CD4-positive, alpha-beta T cell (primary cell): ENCODE data around the gene USP17L24. TPM values are rescaled to one million over a fixed set of nuclear protein-coding genes. Genes with fewer than 3 reads are reported as not detected.
"Not testable (repeated sequence)": the region's sequence is repeated elsewhere in the genome, so short reads cannot be mapped to it uniquely, and the experiment has no call there.

Experiments used
- ATAC-seq: fragments of 200-7000 bp; cut with Tn5 transposase; one replicate; pipeline ENCODE4 v1.10.0; 2022; ENCODE audit warnings: mild to moderate bottlenecking; ENCODE audit not compliant: poor library complexity
- CTCF ChIA-PET: fragments of 350-600 bp; sonication (Branson Sonifier 250); formaldehyde crosslinking; loops from one replicate; lab custom pipeline; 2021; ENCODE audit warnings: antibody characterized with exemption, inconsistent platforms; lab: Charles Lee
- POLR2A ChIA-PET: fragments of 350-600 bp; sonication (Branson Sonifier 250); formaldehyde crosslinking; loops from one replicate; lab custom pipeline; 2021; ENCODE audit warnings: antibody characterized with exemption, inconsistent platforms; lab: Charles Lee
- DNase-seq, 14 experiments: peaks; one replicate each; pipeline ENCODE4 v3.0.0-alpha.2; 2013 to 2020; ENCODE audit warnings: mixed read lengths in 2 of 14
- H3K27ac ChIP-seq, 2 donors: one replicate each; pipeline versions ENCODE4 v1.5.1 to v1.7.0; 2013; ENCODE audit warnings: low read length in 2 of 2, low read depth in 1 of 2, mild to moderate bottlenecking in 1 of 2
- H3K27me3 ChIP-seq, 2 experiments: 1 replicate in 1 of 2; 2 replicates in 1 of 2; pipeline versions ENCODE4 v1.6.1 to v1.7.0; 2013; ENCODE audit warnings: low read length in 2 of 2, control low read depth in 1 of 2, mild to moderate bottlenecking in 1 of 2, moderate library complexity in 1 of 2; ENCODE audit not compliant: insufficient read depth in 2 of 2, control insufficient read depth in 1 of 2
- H3K36me3 ChIP-seq: one replicate; pipeline ENCODE4 v1.6.1; 2013; ENCODE audit warnings: low read length, control low read depth; ENCODE audit not compliant: insufficient read depth
- H3K4me1 ChIP-seq: one replicate; pipeline ENCODE4 v1.6.1; 2013; ENCODE audit warnings: low read length, control low read depth; ENCODE audit not compliant: insufficient read depth
- H3K4me3 ChIP-seq: one replicate; pipeline ENCODE4 v1.5.1; 2013; ENCODE audit warnings: mild to moderate bottlenecking, low read length, moderate library complexity
- H3K9me3 ChIP-seq, 2 experiments: 1 replicate in 1 of 2; 2 replicates in 1 of 2; pipeline versions ENCODE4 v1.6.1 to v1.7.0; 2013; ENCODE audit warnings: low read length in 2 of 2, mild to moderate bottlenecking in 2 of 2, control low read depth in 1 of 2, moderate library complexity in 1 of 2; ENCODE audit not compliant: control insufficient read depth in 1 of 2, insufficient read depth in 1 of 2
- H3K27ac Mint-ChIP-seq: one replicate; pipeline ENCODE4 v1.8.0; 2020; ENCODE audit warnings: mixed read lengths
- H3K27me3 Mint-ChIP-seq: one replicate; pipeline ENCODE4 v1.8.0; 2021; ENCODE audit warnings: mixed read lengths
- H3K36me3 Mint-ChIP-seq: one replicate; pipeline ENCODE4 v1.8.0; 2021; ENCODE audit warnings: low read depth, mixed read lengths
- H3K4me1 Mint-ChIP-seq: one replicate; pipeline ENCODE4 v1.8.0; 2021; ENCODE audit warnings: low read depth, mixed read lengths
- H3K4me3 Mint-ChIP-seq: one replicate; pipeline ENCODE4 v1.8.0; 2020; ENCODE audit warnings: mild to moderate bottlenecking, mixed read lengths
- H3K9me3 Mint-ChIP-seq: one replicate; pipeline ENCODE4 v1.8.0; 2020; ENCODE audit warnings: mixed read lengths
- intact Hi-C, 2 experiments: fragments of 100-400 bp; cut with DNase I in 1 of 2; cut with micrococcal nuclease in 1 of 2; formaldehyde crosslinking; loops; one replicate each; pipeline versions ENCODE4 v1.15.1 to v1.9.0; 2023 to 2025; cut with DNase I, micrococcal nuclease
- polyA plus RNA-seq, 2 donors: library from polyadenylated mRNA; unstranded; fragments of 120-200 nt; gene quantifications; one replicate each; pipeline ENCODE4 v1.2.1, GENCODE V29; 2013
- total RNA-seq, 174 experiments: library from RNA in 2 of 174; stranded (reverse) in 2 of 174; gene quantifications; one replicate each; pipeline ENCODE4 v1.2.3 and lab custom pipeline; 2021 to 2026

The USP17L24 gene
- not detected for total RNA-seq
- polyA plus RNA-seq (2013, experiment 1 of 2), result not detected
- polyA plus RNA-seq (2013, experiment 2 of 2), result not detected
- total RNA-seq (lab: John Stamatoyannopoulos, UW), result 0 reads per million in 172 experiments

GRCh38 chr4:9324865-9325264 is at the start of gene USP17L24:
Gene USP17L24, plus strand, starts transcription at chr4:9325165. Its CDS starts 0 bp downstream, at chr4:9325165.
- H3K27ac Mint-ChIP-seq, H3K27me3 Mint-ChIP-seq, ATAC-seq, H3K4me3 ChIP-seq, POLR2A ChIA-PET, H3K27me3 ChIP-seq, H3K9me3 ChIP-seq, H3K36me3 ChIP-seq, DNase-seq, H3K4me1 Mint-ChIP-seq, intact Hi-C loops, H3K4me1 ChIP-seq, CTCF ChIA-PET, H3K27ac ChIP-seq, H3K4me3 Mint-ChIP-seq, H3K9me3 Mint-ChIP-seq, H3K36me3 Mint-ChIP-seq: not testable (repeated sequence)

- H3K36me3 Mint-ChIP-seq, intact Hi-C loops, H3K9me3 ChIP-seq, CTCF ChIA-PET, H3K4me3 Mint-ChIP-seq, H3K4me1 ChIP-seq, H3K36me3 ChIP-seq, H3K4me3 ChIP-seq, H3K9me3 Mint-ChIP-seq, H3K27me3 ChIP-seq, POLR2A ChIA-PET, ATAC-seq, H3K27ac Mint-ChIP-seq, H3K27ac ChIP-seq, H3K4me1 Mint-ChIP-seq, DNase-seq, H3K27me3 Mint-ChIP-seq: not testable (repeated sequence)
These were observed 774 bp upstream of the USP17L24 start for GRCh38 chr4:9324191-9324590.

GRCh38 chr4:9329611-9330010 is 4.6 kb downstream of the USP17L24 start, which contains the start of gene USP17L25:
Gene USP17L25, plus strand, starts transcription at chr4:9329911. Its CDS starts 0 bp downstream, at chr4:9329911.
- H3K9me3 ChIP-seq, ATAC-seq, CTCF ChIA-PET, H3K4me3 ChIP-seq, H3K36me3 Mint-ChIP-seq, H3K27me3 ChIP-seq, DNase-seq, H3K27me3 Mint-ChIP-seq, POLR2A ChIA-PET, H3K4me3 Mint-ChIP-seq, H3K4me1 ChIP-seq, H3K27ac ChIP-seq, H3K36me3 ChIP-seq, H3K27ac Mint-ChIP-seq, intact Hi-C loops, H3K4me1 Mint-ChIP-seq, H3K9me3 Mint-ChIP-seq: not testable (repeated sequence)

- H3K27ac Mint-ChIP-seq, H3K4me1 ChIP-seq, DNase-seq, H3K4me3 Mint-ChIP-seq, H3K27me3 Mint-ChIP-seq, H3K27me3 ChIP-seq, H3K4me1 Mint-ChIP-seq, ATAC-seq, H3K9me3 Mint-ChIP-seq, H3K9me3 ChIP-seq, H3K4me3 ChIP-seq, CTCF ChIA-PET, intact Hi-C loops, POLR2A ChIA-PET, H3K27ac ChIP-seq, H3K36me3 Mint-ChIP-seq, H3K36me3 ChIP-seq: not testable (repeated sequence)
These were observed 9.4 kb downstream of the USP17L24 start, which contains the start of gene USP17L26 for GRCh38 chr4:9334358-9334757. Gene USP17L26, plus strand, starts transcription at chr4:9334658. Its CDS starts 0 bp downstream, at chr4:9334658.

- H3K4me3 Mint-ChIP-seq, H3K27ac Mint-ChIP-seq, H3K36me3 Mint-ChIP-seq, H3K27me3 Mint-ChIP-seq, H3K4me1 Mint-ChIP-seq, H3K36me3 ChIP-seq, DNase-seq, H3K9me3 ChIP-seq, intact Hi-C loops, CTCF ChIA-PET, H3K4me3 ChIP-seq, H3K9me3 Mint-ChIP-seq, H3K4me1 ChIP-seq, POLR2A ChIA-PET, H3K27ac ChIP-seq, ATAC-seq, H3K27me3 ChIP-seq: not testable (repeated sequence)
These were observed 14.1 kb downstream of the USP17L24 start, which contains the start of gene USP17L5 for GRCh38 chr4:9339103-9339502. Gene USP17L5, plus strand, starts transcription at chr4:9339403. Its CDS starts 0 bp downstream, at chr4:9339403.

GRCh38 chr4:9343848-9344247 is 18.9 kb downstream of the USP17L24 start, which contains the start of gene USP17L27:
Gene USP17L27, plus strand, starts transcription at chr4:9344148. Its CDS starts 0 bp downstream, at chr4:9344148.
- H3K4me3 Mint-ChIP-seq, H3K36me3 ChIP-seq, H3K36me3 Mint-ChIP-seq, DNase-seq, H3K4me3 ChIP-seq, H3K4me1 ChIP-seq, H3K27me3 ChIP-seq, H3K27ac Mint-ChIP-seq, CTCF ChIA-PET, H3K9me3 Mint-ChIP-seq, POLR2A ChIA-PET, H3K4me1 Mint-ChIP-seq, H3K9me3 ChIP-seq, ATAC-seq, H3K27me3 Mint-ChIP-seq, intact Hi-C loops, H3K27ac ChIP-seq: not testable (repeated sequence)

GRCh38 chr4:9348593-9348992 is 23.6 kb downstream of the USP17L24 start, which contains the start of gene USP17L28:
Gene USP17L28, plus strand, starts transcription at chr4:9348893. Its CDS starts 0 bp downstream, at chr4:9348893.
- H3K4me1 Mint-ChIP-seq, H3K27me3 Mint-ChIP-seq, POLR2A ChIA-PET, CTCF ChIA-PET, H3K4me3 Mint-ChIP-seq, H3K27ac ChIP-seq, H3K36me3 ChIP-seq, H3K4me1 ChIP-seq, DNase-seq, ATAC-seq, H3K9me3 ChIP-seq, intact Hi-C loops, H3K4me3 ChIP-seq, H3K27me3 ChIP-seq, H3K9me3 Mint-ChIP-seq, H3K27ac Mint-ChIP-seq, H3K36me3 Mint-ChIP-seq: not testable (repeated sequence)
